Sigmoid colon (tissue), 7 donors: ENCODE measurements around the gene PDGFD. TPM values are rescaled to one million over a fixed set of nuclear protein-coding genes. Genes with fewer than 3 reads are reported as not detected.

Source experiments
- DNase-seq: peaks from one replicate; pipeline ENCODE4 v3.0.0-alpha.2; 2019
- H3K27ac ChIP-seq, 4 donors: fragments of 200-600 bp; sonication (generic); one replicate each; pipeline ENCODE4 v1.5.1; 2016 to 2019; ENCODE audit warnings: mild to moderate bottlenecking in 1 of 4
- H3K27me3 ChIP-seq, 3 donors: fragments of 200-600 bp; sonication (generic); one replicate each; pipeline ENCODE4 v1.5.1; 2019; ENCODE audit warnings: mild to moderate bottlenecking in 1 of 3
- H3K36me3 ChIP-seq, 4 donors: fragments of 200-600 bp; sonication (generic); one replicate each; pipeline ENCODE4 v1.5.1; 2016 to 2019
- H3K4me1 ChIP-seq, 4 donors: fragments of 200-600 bp; sonication (generic); one replicate each; pipeline ENCODE4 v1.5.1; 2017 to 2019
- H3K4me3 ChIP-seq, 4 donors: fragments of 200-600 bp; sonication (generic); one replicate each; pipeline ENCODE4 v1.5.1; 2017 to 2019; ENCODE audit warnings: mild to moderate bottlenecking in 2 of 4, moderate library complexity in 1 of 4
- H3K9me3 ChIP-seq, 4 donors: fragments of 200-600 bp in 3 of 4; sonication (generic) in 3 of 4; one replicate each; pipeline versions ENCODE4 v1.5.1 to v1.6.1; 2013 to 2019
- EP300 ChIP-seq, 4 donors: sonication (generic); formaldehyde crosslinking; IDR thresholded peaks; one replicate each; pipeline ENCODE4 v1.6.1; 2017; ENCODE audit warnings: antibody characterized with exemption in 4 of 4
- POLR2A ChIP-seq, 2 donors: fragments of 450-650 bp; IDR thresholded peaks; one replicate each; pipeline ENCODE4 v1.6.1; 2016; ENCODE audit warnings: antibody characterized with exemption in 2 of 2, mild to moderate bottlenecking in 2 of 2, moderate library complexity in 2 of 2
- POLR2AphosphoS5 ChIP-seq, 4 donors: sonication (generic); formaldehyde crosslinking; IDR thresholded peaks; one replicate each; pipeline ENCODE4 v1.6.1; 2017; ENCODE audit warnings: antibody characterized with exemption in 4 of 4
- WGBS, 2 donors: extraction: QIAGEN DNeasy Blood & Tissue Kit; methylation state at CpG; one replicate each; pipeline ENCODE4 v1.1.7; 2013; 5-methylcytosine and 5-hydroxymethylcytosine counted together
- intact Hi-C: fragments of 100-400 bp; cut with DNase I; formaldehyde crosslinking; loops from one replicate; pipeline ENCODE4 v1.15.1; 2023
- polyA plus RNA-seq, 3 donors: library from polyadenylated mRNA; stranded (reverse); fragments of 200-250 nt; gene quantifications; one replicate each; pipeline ENCODE4 v1.2.3, GENCODE V29; 2013
- total RNA-seq, 4 donors: library from RNA; depleted of rRNA; stranded (reverse); fragments of >200 nt; gene quantifications; one replicate each; pipeline ENCODE4 v1.1.0, GENCODE V29; 2016
- TF ChIP-seq, protein P1 (sequence below), 4 experiments: fragments of 450-650 bp in 3 of 4; fragments of 200-600 bp in 1 of 4; IDR thresholded peaks; one replicate each; pipeline ENCODE4 v1.5.1; 2016 to 2019; ENCODE audit warnings: antibody characterized with exemption in 4 of 4, mild to moderate bottlenecking in 3 of 4, moderate library complexity in 2 of 4
- donor health status: healthy with polysubstance abuse.
- donor health status: Bipolar disorder and iron deficiency.
- donor health status: healthy.

PDGFD gene
- total and polyA plus RNA-seq, 7 donors, result 0.69 to 11.6 (median 7.9) TPM

DNA sequence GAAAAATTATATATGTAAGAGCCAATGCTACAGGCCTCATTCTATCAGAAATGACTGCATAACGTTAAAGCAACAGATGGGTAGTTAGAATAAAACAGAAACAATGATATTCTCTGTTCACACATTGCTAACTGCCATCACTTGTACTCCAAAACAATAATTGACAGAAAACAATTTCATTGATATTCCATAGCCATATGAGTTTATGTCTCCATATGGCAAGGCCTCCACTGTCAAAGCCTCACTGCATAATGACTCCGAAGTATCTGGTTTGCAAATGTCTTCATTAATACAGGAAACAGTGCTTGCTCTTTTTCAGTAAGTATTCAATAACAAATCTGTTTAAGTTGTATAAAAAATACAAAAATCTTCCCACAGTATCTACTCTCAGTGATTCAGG is 117.6 kb downstream of the PDGFD start:
- no peaks in the 10 kb centered on the region for H3K4me1 ChIP-seq
- H3K27ac ChIP-seq, result no peak overlapping the region
- no peak for DNase-seq
- H3K36me3 ChIP-seq, result no peaks in the 10 kb centered on the region
- H3K9me3 ChIP-seq, result no peaks in the 10 kb centered on the region
- H3K27me3 ChIP-seq, result no peaks in the 10 kb centered on the region
- H3K4me3 ChIP-seq, result no peak overlapping the region
- 93 to 95% methylated on average over 2 of the region's 2 CpGs for WGBS, 2 donors
- no peak for TF ChIP-seq POLR2AphosphoS5 (IDR thresholded peaks at IDR 0.05)
- TF ChIP-seq EP300 (IDR thresholded peaks at IDR 0.05), result no peak
- TF ChIP-seq, protein P1, sequence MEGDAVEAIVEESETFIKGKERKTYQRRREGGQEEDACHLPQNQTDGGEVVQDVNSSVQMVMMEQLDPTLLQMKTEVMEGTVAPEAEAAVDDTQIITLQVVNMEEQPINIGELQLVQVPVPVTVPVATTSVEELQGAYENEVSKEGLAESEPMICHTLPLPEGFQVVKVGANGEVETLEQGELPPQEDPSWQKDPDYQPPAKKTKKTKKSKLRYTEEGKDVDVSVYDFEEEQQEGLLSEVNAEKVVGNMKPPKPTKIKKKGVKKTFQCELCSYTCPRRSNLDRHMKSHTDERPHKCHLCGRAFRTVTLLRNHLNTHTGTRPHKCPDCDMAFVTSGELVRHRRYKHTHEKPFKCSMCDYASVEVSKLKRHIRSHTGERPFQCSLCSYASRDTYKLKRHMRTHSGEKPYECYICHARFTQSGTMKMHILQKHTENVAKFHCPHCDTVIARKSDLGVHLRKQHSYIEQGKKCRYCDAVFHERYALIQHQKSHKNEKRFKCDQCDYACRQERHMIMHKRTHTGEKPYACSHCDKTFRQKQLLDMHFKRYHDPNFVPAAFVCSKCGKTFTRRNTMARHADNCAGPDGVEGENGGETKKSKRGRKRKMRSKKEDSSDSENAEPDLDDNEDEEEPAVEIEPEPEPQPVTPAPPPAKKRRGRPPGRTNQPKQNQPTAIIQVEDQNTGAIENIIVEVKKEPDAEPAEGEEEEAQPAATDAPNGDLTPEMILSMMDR (IDR thresholded peaks at IDR 0.05), result no peak
- TF ChIP-seq POLR2A (IDR thresholded peaks at IDR 0.05), result no peak
- intact Hi-C loops, result no loop called here

GRCh38 chr11:104043678-104044239 is 120.2 kb downstream of the PDGFD start:
- H3K4me3 ChIP-seq, result no peak overlapping the region
- H3K27me3 ChIP-seq, result no peaks in the 10 kb centered on the region
- intact Hi-C loops, result no loop called here
- no peak for TF ChIP-seq EP300 (IDR thresholded peaks at IDR 0.05)
- TF ChIP-seq, protein P1 (IDR thresholded peaks at IDR 0.05), result no peak
- no peak for TF ChIP-seq POLR2A (IDR thresholded peaks at IDR 0.05)
- no peak for TF ChIP-seq POLR2AphosphoS5 (IDR thresholded peaks at IDR 0.05)
- H3K36me3 ChIP-seq, result no peaks in the 10 kb centered on the region
- DNase-seq, result no peak
- H3K27ac ChIP-seq, result no peak overlapping the region
- no peaks in the 10 kb centered on the region for H3K4me1 ChIP-seq
- H3K9me3 ChIP-seq, result no peaks in the 10 kb centered on the region
- 89 to 90% methylated on average over 6 of the region's 6 CpGs for WGBS, 2 donors

DNA sequence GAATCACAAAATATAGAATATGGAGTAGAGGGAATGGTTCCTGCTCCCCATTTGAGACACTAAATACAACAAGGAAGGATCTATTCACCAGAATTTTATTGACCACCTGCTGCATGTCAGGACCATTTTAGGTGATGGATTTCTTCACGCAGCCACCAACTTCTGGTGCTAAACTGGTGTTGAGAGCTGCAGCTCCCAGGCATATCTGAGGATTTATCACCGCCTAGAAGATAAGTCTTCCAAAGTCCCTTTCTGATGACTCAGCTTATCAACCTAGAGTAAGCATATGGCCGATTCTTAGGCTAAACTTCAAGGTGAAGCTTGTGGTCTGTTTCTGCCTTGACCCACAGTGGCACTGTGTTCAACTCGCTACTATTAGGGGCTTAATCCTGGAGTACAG is 120.8 kb downstream of the PDGFD start:
- intact Hi-C loops, result no loop called here
- Histone ChIP-seq H3K4me1 (no peaks in the 10 kb centered on the region), H3K36me3 (no peaks in the 10 kb centered on the region), H3K27ac (no peak overlapping the region), H3K4me3 (no peak overlapping the region), H3K27me3 (no peaks in the 10 kb centered on the region), H3K9me3 (no peaks in the 10 kb centered on the region)
- 64 to 88% methylated on average over 4 of the region's 4 CpGs for WGBS, 2 donors
- DNase-seq, result no peak
- TF ChIP-seq EP300 (IDR thresholded peaks at IDR 0.05), result no peak
- TF ChIP-seq POLR2AphosphoS5 (IDR thresholded peaks at IDR 0.05), result no peak
- no peak for TF ChIP-seq POLR2A (IDR thresholded peaks at IDR 0.05)
- TF ChIP-seq, protein P1 (IDR thresholded peaks at IDR 0.05), result no peak

DNA sequence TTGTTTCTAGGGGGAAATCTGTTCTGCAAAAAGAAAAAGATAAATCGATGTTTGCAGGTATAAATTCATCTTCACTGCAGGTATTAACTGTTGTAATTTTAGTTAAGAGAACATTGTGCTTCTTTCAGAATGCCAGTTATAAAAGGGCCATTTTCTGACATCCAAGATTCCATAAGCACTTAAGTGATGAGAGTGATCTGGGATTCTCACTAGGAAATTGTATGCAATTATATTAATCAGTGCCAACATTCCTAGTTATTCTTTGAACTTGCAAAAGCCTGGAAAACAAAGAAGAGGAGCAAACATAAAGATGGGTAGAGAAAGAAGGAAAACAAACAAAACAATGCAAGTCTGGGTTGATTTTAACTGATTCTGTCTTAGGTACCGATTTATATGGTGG is 122.2 kb downstream of the PDGFD start:
- no peaks in the 10 kb centered on the region for H3K36me3 ChIP-seq
- intact Hi-C loops, result no loop called here
- TF ChIP-seq EP300 (IDR thresholded peaks at IDR 0.05) (no peak), POLR2A (IDR thresholded peaks at IDR 0.05) (no peak), POLR2AphosphoS5 (IDR thresholded peaks at IDR 0.05) (no peak)
- TF ChIP-seq, protein P1 (IDR thresholded peaks at IDR 0.05), result no peak
- H3K4me1 ChIP-seq, result no peaks in the 10 kb centered on the region
- no peaks in the 10 kb centered on the region for H3K27me3 ChIP-seq
- no peak for DNase-seq
- no peak overlapping the region for H3K4me3 ChIP-seq
- no peak overlapping the region for H3K27ac ChIP-seq
- no peaks in the 10 kb centered on the region for H3K9me3 ChIP-seq
- WGBS, 2 donors, result 85 to 90% methylated on average over 2 of the region's 2 CpGs

DNA sequence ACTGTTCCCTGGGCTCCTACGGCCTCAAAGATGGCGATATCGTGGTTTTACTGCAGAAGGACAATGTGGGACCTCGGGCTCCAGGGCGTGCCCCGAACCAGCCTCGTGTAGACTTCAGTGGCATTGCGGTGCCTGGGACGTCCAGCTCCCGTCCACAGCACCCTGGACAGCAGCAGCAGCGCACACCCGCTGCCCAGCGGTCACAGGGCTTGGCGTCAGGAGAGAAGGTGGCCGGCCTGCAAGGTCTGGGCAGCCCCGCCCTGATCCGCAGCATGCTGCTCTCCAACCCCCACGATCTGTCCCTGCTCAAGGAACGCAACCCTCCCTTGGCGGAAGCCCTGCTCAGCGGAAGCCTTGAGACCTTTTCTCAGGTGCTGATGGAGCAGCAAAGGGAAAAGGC is 127.0 kb downstream of the PDGFD start:
- DNase-seq, result no peak
- intact Hi-C loops, result no loop called here
- Histone ChIP-seq H3K36me3 (no peaks in the 10 kb centered on the region), H3K4me3 (no peak overlapping the region), H3K4me1 (peaks cover 0 to 10% (median 7%) of the 10 kb centered on the region in 4 donors), H3K9me3 (no peaks in the 10 kb centered on the region), H3K27ac (no peak overlapping the region), H3K27me3 (no peaks in the 10 kb centered on the region)
- WGBS, 2 donors, result 95 to 97% methylated on average over 21 of the region's 21 CpGs
- no peak for TF ChIP-seq EP300 (IDR thresholded peaks at IDR 0.05)
- TF ChIP-seq, protein P1 (IDR thresholded peaks at IDR 0.05), result no peak
- no peak for TF ChIP-seq POLR2AphosphoS5 (IDR thresholded peaks at IDR 0.05)
- no peak for TF ChIP-seq POLR2A (IDR thresholded peaks at IDR 0.05)
